Stimulated activated CD8-positive, alpha-beta memory T cell treated with anti-CD3 and anti-CD28 coated beads, Interleukin-7, amount 100 ng/mL, for 48 hours (primary cell): ENCODE results near the gene TAMALIN.
"Not testable (repeated sequence)": the region's sequence is repeated elsewhere in the genome, so short reads cannot be mapped to it uniquely, and the experiment has no call there.

ENCODE experiments used
- DNase-seq, 2 donors: peaks; one replicate each; pipeline ENCODE4 v3.0.0-alpha.2; 2020; ENCODE audit warnings: low read depth in 1 of 2; ENCODE audit errors: extremely low read depth in 1 of 2

TAMALIN gene

GRCh38 chr12:52006726-52007157 lies at the start of gene TAMALIN:
TSS of gene TAMALIN (plus strand) at chr12:52006946. CDS start at chr12:52007020, 74 bp downstream.
- DNase-seq: peak in 1 of 2 donors; percentile 44

DNA sequence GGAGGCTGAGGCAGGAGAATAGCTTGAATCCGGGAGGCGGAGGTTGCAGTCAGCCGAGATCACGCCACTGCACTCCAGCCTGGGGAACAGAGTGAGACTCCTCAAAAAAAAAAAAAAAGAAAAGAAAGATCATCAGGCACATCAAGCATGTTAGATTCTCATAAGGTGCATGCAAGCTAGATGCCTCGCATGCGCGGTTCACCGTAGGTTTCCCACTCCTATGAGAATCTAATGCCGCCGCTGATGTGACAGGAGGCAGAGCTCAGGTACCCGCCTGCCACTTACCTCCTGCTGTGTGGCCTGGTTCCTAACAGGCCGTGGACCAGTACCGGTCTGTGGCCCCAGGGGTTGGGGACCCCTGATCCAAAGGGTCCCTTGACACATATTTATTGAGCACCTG lies 48.2 kb upstream of the TAMALIN start:
- no peak for DNase-seq

- DNase-seq: no peak
Observed at GRCh38 chr12:51959211-51959610, 47.5 kb upstream of the TAMALIN start.

DNA sequence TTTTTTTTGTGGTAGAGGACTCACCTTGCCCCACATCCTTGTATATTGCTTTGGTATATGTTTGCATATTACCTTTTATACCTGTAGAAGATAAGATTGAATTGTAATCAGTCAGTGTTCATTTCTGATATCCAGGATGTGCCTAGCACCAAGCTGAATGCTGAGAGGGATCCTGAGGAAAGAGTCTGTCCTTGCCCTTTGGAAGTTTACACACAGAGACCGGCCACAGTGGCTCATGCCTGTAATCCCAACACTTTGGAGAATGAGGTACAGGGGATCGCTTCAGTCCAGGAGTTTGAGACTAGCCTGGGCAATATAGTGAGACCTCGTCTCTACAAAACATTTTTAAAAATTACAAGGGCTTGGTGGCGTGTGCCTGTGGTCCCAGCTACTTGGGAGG lies 46.8 kb upstream of the TAMALIN start:
- DNase-seq: no peak

- no peak for DNase-seq
Observed at GRCh38 chr12:51960488-51960887, 46.3 kb upstream of the TAMALIN start.

GRCh38 chr12:51960890-51961289 lies 45.9 kb upstream of the TAMALIN start:
- DNase-seq: no peak

DNA sequence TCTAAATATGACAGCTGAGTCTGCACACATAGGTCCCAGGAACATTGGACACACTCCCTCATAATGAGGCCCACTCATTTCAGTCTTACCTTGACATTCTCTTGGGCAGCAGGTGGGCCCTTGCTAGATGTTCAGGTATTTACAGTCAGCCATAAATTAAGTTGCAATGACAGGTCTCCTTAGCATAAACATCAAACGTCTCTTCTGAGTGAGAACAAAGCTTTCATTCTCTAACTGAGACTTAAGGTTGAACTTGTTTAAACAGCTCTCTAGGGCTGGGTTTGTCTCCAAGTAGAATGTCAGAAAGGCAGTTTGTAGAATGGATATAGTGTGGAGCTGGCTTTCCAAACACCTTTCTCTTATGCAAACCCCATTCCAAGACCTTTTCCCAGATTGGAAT lies 44.9 kb upstream of the TAMALIN start:
- no peak for DNase-seq

DNA sequence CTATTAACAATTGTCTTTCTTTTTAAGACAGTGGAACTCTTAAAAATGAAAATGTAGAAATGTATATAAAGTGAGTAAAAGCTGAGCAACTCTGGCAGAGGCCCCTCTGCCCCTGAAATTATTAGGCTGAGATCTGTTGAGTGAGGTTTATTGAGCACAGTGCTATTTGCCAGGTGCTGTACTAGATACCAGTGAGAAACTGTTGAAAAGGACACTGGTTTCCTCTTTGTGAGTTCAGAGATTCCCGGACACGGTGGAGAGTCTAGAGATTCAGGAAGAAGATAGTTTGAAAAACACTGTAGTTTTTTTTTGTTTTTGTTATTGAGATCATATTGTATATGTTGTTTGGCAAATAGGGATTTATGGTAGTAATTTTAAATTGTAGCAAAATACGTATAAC lies 44.0 kb upstream of the TAMALIN start:
- no peak for DNase-seq

GRCh38 chr12:51963477-51963876 lies 43.3 kb upstream of the TAMALIN start:
- no peak for DNase-seq

- no peak for DNase-seq
Observed at GRCh38 chr12:51969643-51970042, 37.1 kb upstream of the TAMALIN start.

GRCh38 chr12:51970904-51971646 lies 35.7 kb upstream of the TAMALIN start:
- no peak for DNase-seq

- DNase-seq: no peak
Observed at GRCh38 chr12:51971679-51972421, 34.9 kb upstream of the TAMALIN start.

- no peak for DNase-seq
Observed at GRCh38 chr12:51972422-51972812, 34.3 kb upstream of the TAMALIN start.

GRCh38 chr12:51972849-51973273 lies 33.9 kb upstream of the TAMALIN start:
- DNase-seq: peak in 1 of 2 donors; percentile 67

DNA sequence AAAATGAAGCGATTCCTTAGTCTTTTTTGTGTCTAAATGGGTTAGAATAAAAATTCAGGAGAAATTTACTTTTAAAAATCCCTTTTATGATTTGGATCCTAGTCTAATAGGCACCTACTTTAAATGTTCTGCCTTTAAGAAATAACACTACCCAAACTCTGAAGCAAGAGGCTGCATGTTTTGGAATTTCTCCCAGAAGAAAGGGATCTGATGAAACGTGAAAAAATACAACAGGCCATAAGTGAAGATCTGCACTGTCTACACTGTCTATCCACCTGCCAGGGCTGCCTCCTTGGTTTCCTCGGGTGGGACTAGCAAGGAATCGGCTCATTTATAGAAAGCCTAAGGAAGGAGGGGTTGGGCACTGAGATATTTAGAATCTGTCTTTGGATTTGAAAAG lies 33.2 kb upstream of the TAMALIN start:
- no peak for DNase-seq

DNA sequence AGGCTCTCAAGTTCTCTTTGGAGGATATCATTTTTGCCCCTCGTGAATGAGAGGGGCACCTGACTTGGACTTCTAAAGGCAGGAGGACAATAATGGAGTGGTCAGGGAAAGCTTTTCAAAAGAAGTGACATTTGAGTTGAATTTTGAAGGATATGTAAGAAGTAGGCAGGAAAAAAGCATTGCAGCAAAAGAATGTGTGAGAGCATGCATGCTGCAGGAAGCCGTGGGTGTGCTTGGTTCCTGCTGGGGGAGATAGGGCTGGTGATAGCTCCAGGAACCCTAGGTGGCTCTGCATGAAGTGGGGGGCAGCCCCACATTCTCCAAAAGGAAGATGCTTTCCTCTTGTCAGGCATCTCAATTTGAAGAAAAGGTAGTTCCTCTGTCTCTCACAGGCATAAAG lies 32.1 kb upstream of the TAMALIN start:
- DNase-seq: no peak

DNA sequence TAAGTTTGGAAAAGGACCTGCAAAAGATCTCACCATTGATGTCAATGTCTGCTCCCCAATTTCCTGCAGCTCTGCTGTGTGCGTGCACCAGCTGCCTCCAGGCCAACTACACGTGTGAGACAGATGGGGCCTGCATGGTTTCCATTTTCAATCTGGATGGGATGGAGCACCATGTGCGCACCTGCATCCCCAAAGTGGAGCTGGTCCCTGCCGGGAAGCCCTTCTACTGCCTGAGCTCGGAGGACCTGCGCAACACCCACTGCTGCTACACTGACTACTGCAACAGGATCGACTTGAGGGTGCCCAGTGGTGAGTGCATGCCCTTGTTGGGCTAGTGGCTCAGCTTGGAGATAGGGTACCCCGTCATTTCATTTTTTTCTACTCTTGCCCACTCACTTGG lies 31.6 kb upstream of the TAMALIN start:
- DNase-seq: no peak

GRCh38 chr12:51976376-51977160 lies 30.2 kb upstream of the TAMALIN start:
- DNase-seq: no peak

DNA sequence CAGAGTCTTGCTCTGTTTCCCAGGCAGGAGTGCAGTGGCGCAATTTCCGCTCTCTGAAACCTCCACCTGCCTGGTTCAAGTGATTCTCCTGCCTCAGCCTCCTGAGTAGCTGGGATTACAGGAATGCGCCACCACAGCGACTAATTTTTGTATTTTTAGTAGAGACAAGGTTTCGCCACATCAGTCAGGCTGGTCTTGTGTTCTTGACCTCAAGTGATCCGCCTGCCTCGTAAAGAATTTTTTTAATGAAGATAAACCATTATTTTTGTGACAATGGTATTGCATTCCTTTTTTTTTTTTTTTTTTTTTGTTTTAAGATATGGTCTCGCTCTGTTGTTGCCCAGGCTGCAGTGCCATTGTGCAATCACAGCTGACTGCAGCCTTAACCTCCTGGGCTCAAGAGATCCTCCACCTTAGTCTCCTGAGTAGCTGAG lies 29.4 kb upstream of the TAMALIN start:
- DNase-seq: no peak

DNA sequence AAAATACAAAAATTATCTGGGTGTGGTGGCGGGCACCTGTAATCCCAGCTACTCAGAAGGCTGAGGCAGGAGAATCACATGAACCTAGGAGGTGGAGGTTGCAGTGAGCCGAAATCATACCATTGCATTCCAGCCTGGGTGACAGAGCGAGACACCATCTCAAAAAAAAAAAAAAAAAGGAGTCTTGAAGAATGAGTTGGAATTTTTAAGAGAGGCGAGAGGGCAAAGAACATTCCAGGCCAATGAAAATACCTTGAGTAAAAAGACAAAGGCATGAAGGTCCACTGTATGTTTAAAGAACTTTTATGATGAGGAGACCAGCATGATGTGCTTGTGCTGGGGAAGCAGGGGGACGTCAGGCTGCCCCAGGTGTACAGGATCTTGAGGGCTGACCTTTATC lies 27.4 kb upstream of the TAMALIN start:
- not testable (repeated sequence) for DNase-seq

DNA sequence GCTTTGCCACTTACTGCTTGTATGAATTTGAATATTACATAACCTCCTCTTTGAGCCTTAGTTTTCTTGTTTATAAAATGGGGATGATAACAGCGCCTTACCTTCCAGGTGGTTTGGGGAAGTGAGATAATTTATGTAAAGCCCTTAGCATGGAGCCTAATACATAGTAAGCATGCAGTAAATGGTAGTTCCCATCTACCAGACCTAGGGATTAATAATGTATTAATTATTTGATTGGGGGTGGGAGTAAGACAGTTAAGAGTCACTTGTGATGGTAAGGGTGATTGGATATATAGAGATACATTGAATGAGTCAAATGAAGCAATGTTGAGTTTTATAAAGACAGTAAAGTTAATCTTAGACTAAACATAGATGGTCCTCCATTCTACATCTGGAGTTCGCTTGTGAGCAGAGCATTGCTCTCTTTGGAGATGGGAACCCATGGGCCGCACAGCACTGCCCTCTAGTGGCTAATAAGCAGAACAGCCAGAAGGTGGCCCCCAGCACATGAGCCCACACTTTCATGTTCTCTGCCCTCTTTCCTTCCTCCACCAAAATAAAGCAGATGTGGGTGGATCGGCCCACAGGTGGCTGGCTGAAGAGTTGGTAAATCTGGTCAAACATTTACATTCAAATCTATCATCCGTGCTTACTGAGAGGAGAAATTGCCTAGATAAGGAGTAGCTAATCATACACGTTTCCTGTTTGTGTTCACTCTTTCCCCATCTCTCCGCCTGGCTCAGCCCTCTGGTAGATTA lies 26.5 kb upstream of the TAMALIN start:
- peak in 1 of 2 donors; percentile 32 for DNase-seq
